ENCODE measurements around the gene POGK.

- TF ChIP-seq CTCF (conservative IDR thresholded peaks at IDR 0.05; ENCODE audit: low read depth in 2 of 2) (no peak), REST (IDR thresholded peaks at IDR 0.05; ENCODE audit: unreplicated experiment) (no peak), POLR2AphosphoS5 (IDR thresholded peaks at IDR 0.05; ENCODE audit: low read depth) (no peak), EZH2phosphoT487 (IDR thresholded peaks at IDR 0.05; ENCODE audit: unreplicated experiment) (no peak), EZH2 (IDR thresholded peaks at IDR 0.05; ENCODE audit: low read depth, unreplicated experiment) (no peak), NANOG (IDR thresholded peaks at IDR 0.05; ENCODE audit: borderline replicate concordance) (no peak), JUNB (IDR thresholded peaks at IDR 0.05; ENCODE audit: unreplicated experiment) (no peak), CREB1 (CRISPR knock-in tag; IDR thresholded peaks at IDR 0.05; ENCODE audit: low read depth) (no peak), ZNF462 (CRISPR knock-in tag; IDR thresholded peaks at IDR 0.05) (no peak), ETS1 (IDR thresholded peaks at IDR 0.05) (no peak)
Measured at GRCh38 chr1:166857995-166858394, 18.7 kb downstream of the POGK start.
